Naive thymus-derived CD4-positive, alpha-beta T cell (primary cell): ENCODE measurements around the gene APC. TPM values are rescaled to one million over a fixed set of nuclear protein-coding genes. Genes with fewer than 3 reads are reported as not detected.
A peak's percentile ranks its signal among the peaks of the same experiment; 100 is the strongest.

Experiments used
- ATAC-seq: fragments of 150-1000 bp; cut with Tn5 transposase; 2 replicates; pipeline ENCODE4 v1.10.0; 2021; ENCODE audit warnings: mild to moderate bottlenecking, moderate library complexity
- CTCF ChIA-PET: fragments of 350-600 bp; sonication (Branson Sonifier 250); formaldehyde crosslinking; loops from one replicate; lab custom pipeline; 2021; ENCODE audit warnings: antibody characterized with exemption; lab: Charles Lee
- POLR2A ChIA-PET: fragments of 350-600 bp; sonication (Branson Sonifier 250); formaldehyde crosslinking; loops from one replicate; lab custom pipeline; 2021; ENCODE audit warnings: antibody characterized with exemption, inconsistent platforms; lab: Charles Lee
- DNase-seq, 9 donors: peaks; one replicate each; pipeline versions ENCODE4 v3.0.0 to v3.0.0-alpha.2; 2020 to 2022; ENCODE audit warnings: mixed read lengths in 1 of 9
- H3K27ac ChIP-seq: one replicate; pipeline ENCODE4 v1.7.0; 2013; ENCODE audit warnings: mild to moderate bottlenecking, low read depth, low read length, moderate library complexity
- H3K27me3 ChIP-seq, 2 donors: one replicate each; pipeline ENCODE4 v1.7.0; 2013; ENCODE audit warnings: low read length in 2 of 2, mild to moderate bottlenecking in 2 of 2, moderate library complexity in 2 of 2; ENCODE audit not compliant: control insufficient read depth in 2 of 2, insufficient read depth in 2 of 2
- H3K36me3 ChIP-seq, 3 experiments: 1 replicate in 2 of 3; 2 replicates in 1 of 3; pipeline ENCODE4 v1.7.0; 2013; ENCODE audit warnings: low read length in 3 of 3, mild to moderate bottlenecking in 3 of 3, moderate library complexity in 1 of 3; ENCODE audit not compliant: insufficient read depth in 3 of 3, control insufficient read depth in 2 of 3
- H3K4me1 ChIP-seq, 2 donors: one replicate each; pipeline ENCODE4 v1.7.0; 2013; ENCODE audit warnings: low read length in 2 of 2, mild to moderate bottlenecking in 2 of 2, moderate library complexity in 1 of 2; ENCODE audit not compliant: control insufficient read depth in 2 of 2, insufficient read depth in 2 of 2
- H3K4me3 ChIP-seq: 2 replicates; pipeline ENCODE4 v1.7.0; 2013; ENCODE audit warnings: mild to moderate bottlenecking, low read length
- H3K9me3 ChIP-seq, 3 experiments: 1 replicate in 2 of 3; 2 replicates in 1 of 3; pipeline ENCODE4 v1.7.0; 2013; ENCODE audit warnings: low read length in 3 of 3; ENCODE audit not compliant: control insufficient read depth in 2 of 3
- H3K27ac Mint-ChIP-seq, 9 donors: one replicate each; pipeline ENCODE4 v1.8.0; 2020 to 2022; ENCODE audit warnings: mixed read lengths in 9 of 9, mild to moderate bottlenecking in 8 of 9, moderate library complexity in 5 of 9, inconsistent platforms in 2 of 9
- H3K27me3 Mint-ChIP-seq, 5 donors: one replicate each; pipeline ENCODE4 v1.8.0; 2021 to 2022; ENCODE audit warnings: mixed read lengths in 5 of 5, mild to moderate bottlenecking in 1 of 5
- H3K36me3 Mint-ChIP-seq, 5 donors: one replicate each; pipeline ENCODE4 v1.8.0; 2020 to 2022; ENCODE audit warnings: mixed read lengths in 5 of 5, mild to moderate bottlenecking in 3 of 5, inconsistent platforms in 1 of 5
- H3K4me1 Mint-ChIP-seq, 7 donors: one replicate each; pipeline ENCODE4 v1.8.0; 2020 to 2022; ENCODE audit warnings: mixed read lengths in 7 of 7, mild to moderate bottlenecking in 3 of 7, inconsistent platforms in 1 of 7
- H3K4me3 Mint-ChIP-seq, 10 donors: one replicate each; pipeline ENCODE4 v1.8.0; 2020 to 2022; ENCODE audit warnings: mild to moderate bottlenecking in 10 of 10, mixed read lengths in 10 of 10, moderate library complexity in 6 of 10, inconsistent platforms in 2 of 10
- H3K9me3 Mint-ChIP-seq, 11 donors: one replicate each; pipeline ENCODE4 v1.8.0; 2020 to 2022; ENCODE audit warnings: mixed read lengths in 11 of 11, mild to moderate bottlenecking in 4 of 11, inconsistent platforms in 1 of 11, moderate library complexity in 1 of 11
- intact Hi-C, 2 donors: fragments of 100-400 bp; cut with micrococcal nuclease; formaldehyde crosslinking; loops; one replicate each; pipeline ENCODE4 v1.15.1; 2023
- polyA plus RNA-seq, 2 donors: library from polyadenylated mRNA; unstranded; fragments of 300-500 nt; fragmentation: Illumina TruSeq; gene quantifications; one replicate each; pipeline ENCODE4 v1.2.3, GENCODE V29; 2021
- total RNA-seq, 6 experiments: library from RNA in 5 of 6; stranded (reverse) in 5 of 6; gene quantifications; 1 replicate in 5 of 6; 2 replicates in 1 of 6; pipeline ENCODE4 v1.2.3 and lab custom pipeline; 2021 to 2026

Gene APC
- total and polyA plus RNA-seq, 7 experiments from 2014 or later = 18.8 to 53.2 (median 34.5) TPM

DNA sequence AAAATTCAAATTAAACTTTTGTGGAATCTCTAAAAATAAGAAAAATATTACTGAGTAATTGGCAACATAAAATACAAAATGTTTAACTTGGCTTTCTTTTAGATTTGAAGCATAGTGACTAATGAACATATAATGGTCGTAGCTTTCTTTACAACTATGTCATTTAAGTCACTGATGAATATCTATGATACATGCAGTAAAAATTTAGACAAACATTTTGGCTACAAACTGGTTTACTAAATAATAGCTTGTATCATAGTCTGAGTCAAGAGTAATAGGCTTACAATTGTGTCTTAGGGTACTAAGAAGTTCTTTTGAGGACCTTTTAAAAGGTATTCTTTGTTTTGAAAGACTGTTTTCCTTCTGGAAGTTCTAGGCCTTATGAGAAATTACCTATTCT, 2.0 kb upstream of the APC start:
- no peak for ATAC-seq
- Histone ChIP-seq H3K9me3 (no peaks in the 10 kb centered on the region), H3K36me3 (no peaks in the 10 kb centered on the region), H3K27me3 (no peaks in the 10 kb centered on the region), H3K27ac (no peak overlapping the region), H3K4me1 (peaks cover 0 to 9% of the 10 kb centered on the region in 2 donors), H3K4me3 (no peak overlapping the region)
- ChIA-PET CTCF (interaction anchor here (1.1 kb wide), 1 partner anchor 11 kb away, joined by 4 read pairs; no protein-coding TSS in a partner anchor), POLR2A (interaction anchor here (1.8 kb wide), 1 partner anchor 28 kb away, joined by 4 read pairs; no protein-coding TSS in a partner anchor)
- intact Hi-C loops = loop anchor here in 1 of 2 donors (10.0 kb wide), 1 partner anchor 189 kb away; the partner anchor contains the start of gene REEP5
- peak overlapping the region in 1 of 9 donors; percentile 14 for H3K27ac Mint-ChIP-seq
- H3K4me1 Mint-ChIP-seq = peaks cover 17 to 53% (median 35%) of the 10 kb centered on the region in 7 donors
- DNase-seq = no peak
- no peak overlapping the region for H3K4me3 Mint-ChIP-seq
- H3K27me3 Mint-ChIP-seq = peaks cover 0 to 5% (median 0%) of the 10 kb centered on the region in 5 donors
- peaks cover 0 to 4% (median 0%) of the 10 kb centered on the region in 5 donors for H3K36me3 Mint-ChIP-seq
- no peaks in the 10 kb centered on the region for H3K9me3 Mint-ChIP-seq

DNA sequence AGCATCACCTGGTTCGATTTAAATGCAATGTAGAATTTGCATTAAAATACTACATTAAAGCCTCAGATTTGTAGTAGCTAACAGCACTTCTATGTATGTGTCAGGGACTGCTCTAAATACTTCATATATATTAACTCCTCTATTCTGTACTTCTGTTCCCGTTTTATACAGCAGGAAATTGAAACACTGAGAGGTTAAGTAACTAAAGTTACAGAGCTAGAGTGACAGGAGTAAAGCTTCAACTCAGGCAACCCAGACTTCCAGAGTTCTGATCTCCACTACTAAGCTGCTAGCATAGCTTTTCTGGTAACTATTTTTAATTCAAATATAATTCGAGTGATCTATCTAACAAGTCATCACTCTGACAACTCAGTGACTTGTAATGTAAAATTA, 619 bp upstream of the APC start:
- Histone ChIP-seq H3K36me3 (no peaks in the 10 kb centered on the region), H3K4me3 (peak overlapping the region; percentile 76), H3K4me1 (peaks cover 0 to 9% of the 10 kb centered on the region in 2 donors), H3K9me3 (no peaks in the 10 kb centered on the region), H3K27me3 (no peaks in the 10 kb centered on the region), H3K27ac (peak overlapping the region; percentile 58)
- CTCF ChIA-PET = interaction anchor here (0.6 to 0.7 kb wide), 3 partner anchors 8 to 43 kb away, joined by 3 to 5 read pairs (median 3); no protein-coding TSS in a partner anchor
- H3K4me3 Mint-ChIP-seq = peak overlapping the region; percentile 93 to 98 (median 95)
- peaks cover 18 to 60% (median 37%) of the 10 kb centered on the region in 7 donors for H3K4me1 Mint-ChIP-seq
- intact Hi-C loops = loop anchor here (1.0 to 10.0 kb wide), 4 partner anchors 9 to 188 kb away; partner anchors contain the start of gene REEP5 (in 1 of the 2)
- peaks cover 0 to 4% (median 0%) of the 10 kb centered on the region in 5 donors for H3K36me3 Mint-ChIP-seq
- no peaks in the 10 kb centered on the region for H3K9me3 Mint-ChIP-seq
- H3K27me3 Mint-ChIP-seq = peaks cover 0 to 5% (median 0%) of the 10 kb centered on the region in 5 donors
- DNase-seq (peak in 2 of 9 donors; percentile 1 to 7), ATAC-seq (peak; percentile 33)
- POLR2A ChIA-PET = no interaction called here
- peak overlapping the region in 4 of 9 donors; percentile 3 to 51 (median 46) for H3K27ac Mint-ChIP-seq

DNA sequence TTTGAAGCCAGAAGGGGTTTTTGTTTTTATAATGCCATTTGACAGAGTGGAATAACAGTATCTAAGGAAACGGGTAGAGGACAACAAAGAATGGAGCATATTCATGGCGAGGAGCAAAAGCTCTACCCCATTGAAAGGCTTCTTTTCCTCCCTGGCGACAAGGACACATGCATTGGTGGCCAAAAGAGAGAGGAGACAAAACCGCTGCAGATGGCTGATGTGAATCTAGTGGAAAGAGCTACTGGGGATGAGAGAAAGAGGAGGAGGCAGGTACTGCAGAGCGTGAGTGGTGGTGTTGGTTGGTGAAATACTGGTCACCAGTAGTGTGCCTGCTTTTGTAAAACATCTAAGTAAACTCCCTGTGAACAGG, 491 bp downstream of the APC start:
- POLR2A ChIA-PET = interaction anchor here (1.1 kb wide), 1 partner anchor 15 kb away, joined by 3 read pairs; no protein-coding TSS in a partner anchor
- intact Hi-C loops = loop anchor here in 1 of 2 donors (10.0 kb wide), 1 partner anchor 187 kb away; the partner anchor contains the start of gene REEP5
- peak overlapping the region; percentile 76 for H3K4me3 ChIP-seq
- H3K9me3 ChIP-seq = no peaks in the 10 kb centered on the region
- H3K36me3 Mint-ChIP-seq = peaks cover 0 to 6% (median 0%) of the 10 kb centered on the region in 5 donors
- CTCF ChIA-PET = interaction anchor here (2.1 kb wide), 1 partner anchor 20 kb away, joined by 7 read pairs; no protein-coding TSS in a partner anchor
- peak overlapping the region; percentile 3 to 88 (median 51) for H3K27ac Mint-ChIP-seq
- H3K9me3 Mint-ChIP-seq = no peaks in the 10 kb centered on the region
- ATAC-seq (no peak), DNase-seq (peak in 3 of 9 donors; percentile 5 to 21 (median 18))
- no peak overlapping the region for H3K27ac ChIP-seq
- H3K27me3 ChIP-seq = no peaks in the 10 kb centered on the region
- H3K4me3 Mint-ChIP-seq = peak overlapping the region; percentile 93 to 98 (median 95)
- peaks cover 18 to 63% (median 39%) of the 10 kb centered on the region in 7 donors for H3K4me1 Mint-ChIP-seq
- H3K36me3 ChIP-seq = no peaks in the 10 kb centered on the region
- peaks cover 0 to 9% of the 10 kb centered on the region in 2 donors for H3K4me1 ChIP-seq
- peaks cover 0 to 5% (median 0%) of the 10 kb centered on the region in 5 donors for H3K27me3 Mint-ChIP-seq

DNA sequence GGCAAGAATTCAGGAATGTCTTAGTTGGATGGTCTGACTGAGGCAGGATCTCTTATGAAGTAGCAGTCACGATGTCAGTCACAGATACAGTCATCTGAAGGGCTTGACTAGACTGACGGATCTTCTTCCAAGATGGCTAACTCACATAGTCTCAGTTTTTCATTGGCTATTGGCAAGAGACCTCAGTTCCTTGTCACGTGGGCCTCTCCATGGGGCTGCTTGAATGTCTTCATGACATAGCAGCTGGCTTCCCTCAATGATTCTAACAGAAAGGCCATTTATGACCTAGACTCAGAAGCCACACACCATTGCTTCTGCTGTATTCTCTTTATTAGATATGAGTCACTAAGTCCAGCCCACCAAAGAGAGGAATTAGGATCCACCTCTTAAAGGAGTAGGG, 4.7 kb downstream of the APC start:
- CTCF ChIA-PET = interaction anchor here (1.5 kb wide), 1 partner anchor 16 kb away, joined by 4 read pairs; no protein-coding TSS in a partner anchor
- H3K4me3 ChIP-seq = no peak overlapping the region

DNA sequence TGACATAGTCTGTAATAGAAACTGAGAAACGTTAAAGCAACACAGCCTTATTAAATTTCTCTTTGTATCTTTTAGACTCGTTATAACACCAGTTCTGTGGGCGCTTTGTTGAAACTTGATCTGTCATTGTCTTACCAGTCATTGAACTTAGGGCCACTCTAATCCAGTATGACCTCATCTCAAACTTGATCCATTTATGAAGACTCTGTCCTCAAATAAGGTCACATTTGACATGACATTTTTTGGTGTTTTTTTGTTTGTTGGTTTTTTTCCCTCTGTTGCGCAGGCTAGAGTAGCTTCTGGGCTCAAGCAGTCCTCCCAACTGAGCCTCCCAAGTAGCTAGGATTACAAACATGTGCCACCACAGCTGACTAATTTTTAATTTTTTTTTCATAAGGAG, 5.9 kb downstream of the APC start:
- CTCF ChIA-PET = interaction anchor here (1.5 kb wide), 1 partner anchor 14 kb away, joined by 4 read pairs; no protein-coding TSS in a partner anchor
- ATAC-seq = no peak

More for the DNA sequence above, 4.7 kb downstream of the APC start:
- ATAC-seq = no peak
- peaks cover 0 to 4% (median 0%) of the 10 kb centered on the region in 5 donors for H3K27me3 Mint-ChIP-seq
- H3K4me1 Mint-ChIP-seq = peaks cover 15 to 43% (median 36%) of the 10 kb centered on the region in 7 donors
- peaks cover 0 to 4% (median 0%) of the 10 kb centered on the region in 5 donors for H3K36me3 Mint-ChIP-seq
- DNase-seq = no peak
- no peak overlapping the region for H3K4me3 Mint-ChIP-seq
- Histone ChIP-seq H3K36me3 (no peaks in the 10 kb centered on the region), H3K9me3 (no peaks in the 10 kb centered on the region), H3K27ac (no peak overlapping the region), H3K27me3 (no peaks in the 10 kb centered on the region), H3K4me1 (peaks cover 0 to 6% of the 10 kb centered on the region in 2 donors)
- H3K9me3 Mint-ChIP-seq = no peaks in the 10 kb centered on the region
- no peak overlapping the region for H3K27ac Mint-ChIP-seq
- intact Hi-C loops = no loop called here
- POLR2A ChIA-PET = no interaction called here

DNA sequence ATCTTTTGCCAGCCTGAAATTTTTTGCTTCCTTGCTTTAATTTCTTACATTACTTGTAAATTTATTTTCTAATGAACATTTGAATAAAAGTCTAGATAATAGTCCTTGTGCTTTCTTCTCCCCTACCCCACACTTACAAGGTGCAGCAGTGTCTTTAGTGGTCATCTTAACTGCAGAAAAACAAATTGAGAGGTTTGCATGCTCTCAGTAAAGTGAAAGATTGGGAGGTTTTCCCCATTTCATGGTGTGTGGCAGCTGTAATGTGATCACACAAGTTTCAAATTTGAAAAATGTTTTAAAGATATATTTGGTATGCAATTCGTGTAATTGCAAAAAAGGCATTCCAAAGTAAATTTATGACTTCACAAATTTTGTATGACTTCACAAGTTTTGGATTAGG, 14.7 kb downstream of the APC start:
- no peak for DNase-seq
- H3K27ac ChIP-seq = no peak overlapping the region
- ChIA-PET CTCF (no interaction called here), POLR2A (interaction anchor here (0.6 kb wide), 1 partner anchor 846 kb away, joined by 3 read pairs; no protein-coding TSS in a partner anchor)
- H3K27ac Mint-ChIP-seq = peak overlapping the region in 4 of 9 donors; percentile 2 to 37 (median 21)
- no peaks in the 10 kb centered on the region for H3K4me1 ChIP-seq
- intact Hi-C loops = no loop called here
- no peaks in the 10 kb centered on the region for H3K9me3 Mint-ChIP-seq
- H3K36me3 ChIP-seq = no peaks in the 10 kb centered on the region
- H3K36me3 Mint-ChIP-seq = peaks cover 0 to 7% (median 2%) of the 10 kb centered on the region in 5 donors
- no peak overlapping the region for H3K4me3 ChIP-seq
- H3K27me3 Mint-ChIP-seq = no peaks in the 10 kb centered on the region
- H3K4me3 Mint-ChIP-seq = no peak overlapping the region
- H3K4me1 Mint-ChIP-seq = peaks cover 1 to 53% (median 40%) of the 10 kb centered on the region in 7 donors
- no peaks in the 10 kb centered on the region for H3K27me3 ChIP-seq
- no peaks in the 10 kb centered on the region for H3K9me3 ChIP-seq
- ATAC-seq = no peak

More for the DNA sequence above, 5.9 kb downstream of the APC start:
- Mint-ChIP-seq H3K4me1 (peaks cover 5 to 40% (median 32%) of the 10 kb centered on the region in 7 donors), H3K27me3 (no peaks in the 10 kb centered on the region), H3K36me3 (peaks cover 0 to 8% (median 0%) of the 10 kb centered on the region in 5 donors), H3K4me3 (no peak overlapping the region), H3K27ac (no peak overlapping the region), H3K9me3 (no peaks in the 10 kb centered on the region)
- Histone ChIP-seq H3K4me1 (no peaks in the 10 kb centered on the region), H3K27ac (no peak overlapping the region), H3K9me3 (no peaks in the 10 kb centered on the region), H3K27me3 (no peaks in the 10 kb centered on the region), H3K36me3 (no peaks in the 10 kb centered on the region), H3K4me3 (no peak overlapping the region)
- intact Hi-C loops = no loop called here
- DNase-seq = no peak
- POLR2A ChIA-PET = no interaction called here
